Measurements from ENCODE around the gene CR1. TPM values are rescaled to one million over a fixed set of nuclear protein-coding genes. Genes with fewer than 3 reads are reported as not detected.

Gene CR1
- total and polyA plus RNA-seq, 9 of the 15 experiments (the other 6 are each of a cell fraction or from before 2014, with no cell fraction given) = 0.07 to 0.47 (median 0.18) TPM

DNA sequence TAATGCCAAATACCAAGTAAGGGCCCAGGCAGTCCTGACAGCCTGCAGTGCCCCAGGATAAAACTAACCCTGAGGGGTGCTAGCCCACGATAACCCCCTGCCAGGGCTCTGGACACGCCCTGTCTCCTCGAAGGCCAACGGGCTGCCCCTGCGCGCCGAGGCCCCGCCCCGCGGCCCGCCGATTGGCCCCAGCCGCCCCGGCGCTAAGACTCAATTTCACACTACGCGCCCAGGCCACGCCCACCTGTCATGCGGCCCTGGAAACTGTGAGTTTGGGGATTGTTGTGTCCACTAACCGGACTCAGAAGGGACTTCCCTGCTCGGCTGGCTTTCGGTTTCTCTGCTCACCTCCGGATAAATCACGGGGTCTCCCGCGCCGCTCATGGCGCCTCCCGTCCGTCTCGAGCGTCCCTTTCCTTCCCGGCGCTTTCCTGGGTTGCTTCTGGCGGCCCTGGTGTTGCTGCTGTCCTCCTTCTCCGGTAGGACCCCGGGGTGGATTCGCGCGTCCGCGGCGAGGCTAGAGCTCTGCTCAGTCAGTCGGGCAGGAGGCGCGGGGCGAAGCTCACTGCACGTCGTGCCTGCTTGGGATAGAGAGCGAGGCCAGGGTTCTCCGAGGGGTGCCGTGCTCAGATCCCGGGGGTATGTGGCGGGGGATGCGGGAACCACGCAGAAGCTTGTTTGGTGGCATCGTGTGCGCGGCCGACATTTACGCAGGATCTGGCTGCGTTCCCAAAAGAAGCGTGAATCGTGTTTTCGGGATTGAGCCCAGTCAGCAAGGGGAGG is 149.1 kb downstream of the CR1 start, which contains the start of gene CR1L (continued):
- peak; percentile 30 for TF ChIP-seq MXD1 (CRISPR knock-in tag; IDR thresholded peaks at IDR 0.05; ENCODE audit: borderline replicate concordance, poor library complexity, severe bottlenecking)
- peak; percentile 61; the same call in 1 of the 2 replicates for TF ChIP-seq PHF8 (IDR thresholded peaks at IDR 0.05; ENCODE audit: borderline replicate concordance, low read length)
- TF ChIP-seq XRCC4 (IDR thresholded peaks at IDR 0.05; ENCODE audit: extremely low read depth, insufficient read depth, insufficient read length) = no peak
- TF ChIP-seq KLF13 (tag; IDR thresholded peaks at IDR 0.05; ENCODE audit: borderline replicate concordance, low read depth) = peak; percentile 99
- peak; percentile 66; the same call in 1 of the 2 replicates for TF ChIP-seq RB1 (IDR thresholded peaks at IDR 0.05; ENCODE audit: low read depth)
- TF ChIP-seq L3MBTL2 (IDR thresholded peaks at IDR 0.05) = peak; percentile 94
- TF ChIP-seq ZNF668 (CRISPR knock-in tag; IDR thresholded peaks at IDR 0.05) = 0 out of 2 replicates have a peak, but pooled peaks have one; percentile 36
- peak; percentile 77 for TF ChIP-seq ZBTB1 (CRISPR knock-in tag; IDR thresholded peaks at IDR 0.05; ENCODE audit: borderline replicate concordance, low read depth)
- TF ChIP-seq SAP30 (IDR thresholded peaks at IDR 0.05; ENCODE audit: borderline replicate concordance, insufficient read depth, low read depth, low read length, poor library complexity, severe bottlenecking) = peak; percentile 98
- TF ChIP-seq POLR2G (IDR thresholded peaks at IDR 0.05; ENCODE audit: low read depth, low read length) = peak; percentile 86
- TF ChIP-seq MED1 (CRISPR knock-in tag; IDR thresholded peaks at IDR 0.05; ENCODE audit: borderline replicate concordance) = no peak
- TF ChIP-seq RAD51 (IDR thresholded peaks at IDR 0.05; ENCODE audit: borderline replicate concordance, low read depth) = no peak
- TF ChIP-seq NR2C2 (CRISPR knock-in tag; IDR thresholded peaks at IDR 0.05) = no peak
- TF ChIP-seq NR2C2 (tag; IDR thresholded peaks at IDR 0.05) = peak; percentile 10; the same call in 1 of the 2 replicates
- TF ChIP-seq, protein P1, sequence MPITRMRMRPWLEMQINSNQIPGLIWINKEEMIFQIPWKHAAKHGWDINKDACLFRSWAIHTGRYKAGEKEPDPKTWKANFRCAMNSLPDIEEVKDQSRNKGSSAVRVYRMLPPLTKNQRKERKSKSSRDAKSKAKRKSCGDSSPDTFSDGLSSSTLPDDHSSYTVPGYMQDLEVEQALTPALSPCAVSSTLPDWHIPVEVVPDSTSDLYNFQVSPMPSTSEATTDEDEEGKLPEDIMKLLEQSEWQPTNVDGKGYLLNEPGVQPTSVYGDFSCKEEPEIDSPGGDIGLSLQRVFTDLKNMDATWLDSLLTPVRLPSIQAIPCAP (CRISPR knock-in tag; IDR thresholded peaks at IDR 0.05; ENCODE audit: borderline replicate concordance) = peak; percentile 91; the same call in 1 of the 2 replicates
- peak; percentile 70 for TF ChIP-seq POLR2B (IDR thresholded peaks at IDR 0.05; ENCODE audit: low read depth, partially characterized antibody)
- TF ChIP-seq KDM5B (IDR thresholded peaks at IDR 0.05; ENCODE audit: insufficient replicate concordance, low read depth, low read length) = peak; percentile 66
- TF ChIP-seq, protein P2, sequence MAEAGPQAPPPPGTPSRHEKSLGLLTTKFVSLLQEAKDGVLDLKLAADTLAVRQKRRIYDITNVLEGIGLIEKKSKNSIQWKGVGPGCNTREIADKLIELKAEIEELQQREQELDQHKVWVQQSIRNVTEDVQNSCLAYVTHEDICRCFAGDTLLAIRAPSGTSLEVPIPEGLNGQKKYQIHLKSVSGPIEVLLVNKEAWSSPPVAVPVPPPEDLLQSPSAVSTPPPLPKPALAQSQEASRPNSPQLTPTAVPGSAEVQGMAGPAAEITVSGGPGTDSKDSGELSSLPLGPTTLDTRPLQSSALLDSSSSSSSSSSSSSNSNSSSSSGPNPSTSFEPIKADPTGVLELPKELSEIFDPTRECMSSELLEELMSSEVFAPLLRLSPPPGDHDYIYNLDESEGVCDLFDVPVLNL (CRISPR knock-in tag; IDR thresholded peaks at IDR 0.05; ENCODE audit: low read depth) = peak; percentile 96
- TF ChIP-seq E2F6 (IDR thresholded peaks at IDR 0.05; ENCODE audit: borderline replicate concordance in 1 of 2, extremely low read depth in 1 of 2, insufficient read depth in 1 of 2, insufficient read length in 1 of 2, low read depth in 1 of 2, low read length in 1 of 2, poor library complexity in 1 of 2, severe bottlenecking in 1 of 2) = peak; percentile 22 to 90
- TF ChIP-seq CBX2 (IDR thresholded peaks at IDR 0.05; ENCODE audit: insufficient read depth, low read length, poor library complexity, severe bottlenecking) = no peak
- 0 out of 2 replicates have a peak, but pooled peaks have one; percentile 73 for TF ChIP-seq ZBED1 (IDR thresholded peaks at IDR 0.05)
